Stimulated activated CD8-positive, alpha-beta memory T cell treated with anti-CD3 and anti-CD28 coated beads, Interleukin-4, amount 100 ng/mL, for 1 hour (primary cell): ENCODE results near the gene ITCH.
A peak's percentile ranks its signal among the peaks of the same experiment; 100 is the strongest.

Experiments used
- DNase-seq, 2 donors: peaks; one replicate each; pipeline ENCODE4 v3.0.0-alpha.2; 2020; ENCODE audit warnings: low read depth in 2 of 2, low spot score in 1 of 2

The ITCH gene

DNA sequence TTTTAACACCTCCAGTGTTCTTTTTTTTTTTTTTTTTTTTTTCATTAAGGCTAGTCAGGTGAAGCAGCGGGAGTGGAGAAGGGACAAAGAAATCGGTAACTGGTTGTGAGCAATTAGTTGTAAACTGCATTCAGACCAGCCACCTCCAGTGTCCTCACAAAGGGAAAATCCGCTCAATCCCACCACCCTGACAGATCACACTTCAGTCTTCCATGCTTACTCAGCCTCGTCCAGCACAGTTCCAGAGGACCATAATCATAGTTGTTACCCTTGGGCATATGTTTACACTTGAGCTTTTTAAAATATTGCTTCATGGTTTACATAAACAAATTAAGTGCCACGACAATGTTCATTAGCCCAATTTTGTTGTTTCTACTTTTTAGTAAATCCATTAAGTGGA lies 163.4 kb downstream of the ITCH start:
- DNase-seq, result no peak

GRCh38 chr20:34527016-34527415 lies 163.9 kb downstream of the ITCH start:
- no peak for DNase-seq

- no peak for DNase-seq
These were observed 165.8 kb downstream of the ITCH start for GRCh38 chr20:34528921-34529297.

- DNase-seq, result no peak
These were observed 166.7 kb downstream of the ITCH start for GRCh38 chr20:34529742-34530141.

DNA sequence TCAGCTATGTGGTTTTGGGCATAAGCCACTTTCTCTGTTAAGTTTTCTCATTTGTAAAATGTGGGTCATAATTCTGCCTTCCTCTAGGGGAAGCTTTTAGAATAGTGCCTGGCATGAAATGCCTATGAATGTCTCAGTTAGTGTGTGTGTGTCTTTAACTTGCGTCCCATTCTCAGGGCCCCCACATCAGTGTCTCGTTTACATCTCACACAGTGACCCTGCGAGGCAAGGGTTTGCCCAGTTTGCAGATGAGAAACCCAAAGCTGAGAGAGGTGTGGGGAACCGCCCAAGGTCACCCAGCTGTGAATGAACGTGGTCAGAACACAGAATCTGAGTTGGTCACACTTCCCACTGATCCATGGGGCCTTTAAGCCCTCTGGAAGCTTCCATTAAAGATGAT lies 167.3 kb downstream of the ITCH start:
- DNase-seq, result no peak

DNA sequence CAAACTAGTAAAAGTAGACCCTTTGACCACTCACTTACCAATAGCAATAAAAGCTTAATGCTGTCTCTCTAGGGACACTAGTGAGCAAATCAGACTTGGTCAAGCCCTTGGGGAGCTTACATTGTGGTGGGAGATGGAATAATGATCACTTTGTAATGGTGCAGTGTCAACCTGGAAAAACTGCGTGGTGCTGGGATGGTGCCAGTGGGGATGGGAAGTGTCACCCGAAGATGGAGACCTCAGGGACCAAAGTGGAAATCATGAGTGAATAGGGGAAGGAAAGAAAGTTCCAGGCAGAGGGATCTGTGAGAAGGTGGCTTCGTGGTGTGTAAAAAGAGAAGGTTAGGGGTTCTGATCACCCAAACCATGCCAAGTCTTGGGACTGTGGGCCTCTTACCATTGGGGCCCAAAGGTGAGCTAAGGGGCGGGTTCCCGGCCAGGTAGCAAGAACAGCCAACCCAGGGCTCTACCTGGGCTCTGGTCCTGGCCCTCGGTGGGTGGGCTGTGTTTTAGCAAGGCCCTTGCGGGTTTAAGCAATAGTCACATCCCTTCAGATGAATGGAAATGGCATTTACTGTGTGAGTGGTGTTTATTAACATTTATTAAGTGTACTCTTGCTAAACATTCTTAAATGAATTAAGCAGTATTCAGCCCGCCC lies 168.7 kb downstream of the ITCH start:
- DNase-seq, result no peak

- DNase-seq, result no peak
These were observed 169.2 kb downstream of the ITCH start for GRCh38 chr20:34532320-34532719.

- no peak for DNase-seq
These were observed 169.7 kb downstream of the ITCH start for GRCh38 chr20:34532756-34533155.

DNA sequence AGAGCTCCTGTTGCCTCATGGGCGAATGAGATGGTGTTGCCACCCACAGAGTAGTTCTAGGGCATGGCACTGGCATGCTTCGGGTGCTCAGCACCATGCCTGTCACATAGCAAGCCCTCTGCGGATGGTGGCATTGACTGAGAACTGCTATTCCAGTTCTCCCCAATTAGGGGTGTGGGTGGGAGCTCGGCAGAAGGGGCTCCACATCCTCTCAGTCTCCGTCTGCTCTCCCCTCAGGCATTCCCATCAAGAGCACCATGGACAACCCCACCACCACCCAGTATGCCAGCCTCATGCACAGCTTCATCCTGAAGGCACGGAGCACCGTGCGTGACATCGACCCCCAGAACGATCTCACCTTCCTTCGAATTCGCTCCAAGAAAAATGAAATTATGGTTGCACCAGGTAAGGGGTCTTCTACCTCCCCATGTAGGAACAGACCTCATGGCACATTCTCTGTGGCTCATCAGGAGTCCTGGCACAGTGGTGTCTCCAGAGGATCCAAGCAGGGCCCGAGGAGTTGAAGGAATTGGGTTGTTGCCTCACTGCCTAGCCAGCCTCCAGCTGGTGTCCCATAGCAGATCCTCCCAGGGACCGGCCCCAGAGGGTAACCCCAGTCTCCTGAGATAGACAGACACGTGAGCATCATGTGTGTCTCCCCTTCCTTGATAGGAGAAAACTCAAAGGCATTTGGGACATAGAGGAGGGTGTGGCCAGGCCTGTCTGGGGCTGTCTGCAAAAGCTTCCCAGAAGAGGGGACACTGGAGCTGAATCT lies 171.5 kb downstream of the ITCH start:
- DNase-seq, result no peak

- no peak for DNase-seq
These were observed 172.3 kb downstream of the ITCH start for GRCh38 chr20:34535301-34535840.

GRCh38 chr20:34535857-34536256 lies 172.8 kb downstream of the ITCH start:
- DNase-seq, result no peak

DNA sequence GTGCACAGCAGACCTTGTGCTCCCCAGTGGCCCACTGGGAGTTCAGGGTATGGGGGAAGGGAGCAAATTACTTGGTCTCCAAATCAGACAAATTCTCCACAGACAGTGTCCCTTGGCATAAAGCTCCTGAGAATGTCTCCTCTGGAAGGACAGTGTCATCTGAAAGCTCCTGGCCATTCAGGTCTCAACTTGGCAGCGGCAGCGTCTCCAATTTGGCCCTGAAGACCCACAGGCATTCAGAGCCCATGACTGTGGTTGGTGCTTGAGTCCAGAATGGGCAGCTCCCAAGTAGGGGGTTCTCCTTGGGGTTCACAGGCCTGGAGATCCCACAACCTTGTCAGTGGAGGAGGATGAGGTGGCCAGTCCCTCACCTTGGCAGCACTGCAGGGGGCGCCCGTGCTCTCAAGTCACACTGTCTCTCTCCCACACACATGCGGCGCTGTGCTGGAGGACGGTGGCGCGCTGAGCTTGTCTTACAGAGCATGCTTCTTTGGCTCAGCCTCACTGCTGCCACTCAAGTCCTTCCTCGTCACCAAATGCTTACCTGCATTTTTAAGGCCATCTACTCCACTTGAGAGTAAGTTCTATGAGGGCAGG lies 173.8 kb downstream of the ITCH start:
- DNase-seq, result no peak

DNA sequence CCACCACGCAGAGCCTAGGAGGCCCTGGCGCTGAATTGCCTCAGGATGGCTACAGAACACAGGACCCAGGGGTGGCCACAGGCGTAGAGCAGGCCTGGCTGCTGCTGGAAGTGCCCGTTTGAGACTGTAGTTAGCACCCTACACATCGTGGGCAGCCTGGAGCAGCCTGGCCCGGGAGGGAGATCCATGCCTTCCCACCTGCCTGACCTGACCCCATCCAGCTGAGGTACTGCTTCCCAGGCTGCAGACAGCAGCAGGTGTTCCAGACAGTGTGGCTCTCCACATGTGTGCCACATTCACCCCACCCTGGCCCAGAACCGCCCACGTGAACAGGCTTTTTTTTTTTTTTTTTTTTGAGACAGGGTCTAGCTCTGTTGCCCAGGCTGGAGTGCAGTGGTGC lies 174.6 kb downstream of the ITCH start:
- no peak for DNase-seq

DNA sequence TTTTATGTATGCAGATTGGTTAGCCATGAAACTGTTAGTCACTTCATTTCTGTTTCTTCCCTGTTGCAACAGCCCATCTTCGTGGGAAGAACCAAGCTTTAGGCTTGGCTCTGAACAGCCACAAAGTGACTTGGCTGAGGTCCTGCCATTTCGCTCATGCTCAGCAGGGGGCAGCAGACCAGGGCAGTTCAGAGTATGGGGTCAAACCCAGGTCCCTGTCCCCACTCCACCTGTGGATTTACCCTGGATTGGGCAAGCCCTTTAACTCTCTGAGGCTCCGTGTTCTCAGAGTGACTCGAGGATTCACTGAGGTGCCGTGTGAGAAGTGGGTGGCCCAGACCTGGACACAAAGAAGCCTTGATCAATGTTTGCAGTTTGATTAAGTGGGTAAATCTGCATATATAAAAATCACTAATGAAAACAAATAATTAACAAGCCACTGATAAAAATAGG lies 175.6 kb downstream of the ITCH start:
- peak in 1 of 2 donors; percentile 25 for DNase-seq

DNA sequence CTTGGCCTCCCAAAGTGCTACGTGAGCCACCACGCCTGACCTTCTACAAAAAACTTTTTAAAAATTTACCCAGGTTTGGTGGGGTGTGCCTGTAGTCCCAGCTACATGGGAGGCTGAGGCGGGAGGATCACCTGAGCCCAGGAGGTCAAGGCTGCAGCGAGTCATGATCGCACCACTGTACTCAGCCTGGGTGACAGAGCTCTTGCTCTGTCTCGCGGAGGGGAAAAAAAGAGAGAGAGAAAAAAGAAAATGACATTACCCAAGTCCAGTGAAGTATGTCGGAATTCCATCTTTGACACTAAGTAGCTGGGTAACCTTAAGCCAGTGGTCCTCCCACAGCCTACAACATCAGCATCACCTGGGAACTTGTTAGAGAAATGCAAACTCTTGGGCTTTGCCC lies 176.7 kb downstream of the ITCH start:
- DNase-seq, result no peak

GRCh38 chr20:34540596-34541263 lies 177.7 kb downstream of the ITCH start:
- no peak for DNase-seq

GRCh38 chr20:34541264-34541901 lies 178.3 kb downstream of the ITCH start:
- no peak for DNase-seq

GRCh38 chr20:34541917-34542316 lies 178.8 kb downstream of the ITCH start:
- DNase-seq, result no peak

GRCh38 chr20:34542439-34542838 lies 179.4 kb downstream of the ITCH start:
- no peak for DNase-seq

GRCh38 chr20:34543463-34544056 lies 180.5 kb downstream of the ITCH start:
- no peak for DNase-seq
